Astrocyte (in vitro differentiated cells and primary cell): ENCODE measurements around the gene ARHGAP26. TPM values are rescaled to one million over a fixed set of nuclear protein-coding genes. Genes with fewer than 3 reads are reported as not detected.

Experiments
- DNase-seq: peaks from one replicate; pipeline ENCODE4 v3.0.0-alpha.2; 2010; ENCODE audit warnings: low read depth
- FAIRE-seq: peaks from 2 replicates; lab custom pipeline; 2011; peaks lifted over from hg19 to GRCh38; lab: Jason Lieb, UNC
- H2AFZ ChIP-seq: 2 replicates; pipeline ENCODE4 v1.6.0; 2012; ENCODE audit warnings: low read depth, low read length, inconsistent platforms
- H3K27ac ChIP-seq: 2 replicates; pipeline ENCODE4 v1.5.1; 2011; ENCODE audit warnings: low read depth, low read length, inconsistent platforms
- H3K27me3 ChIP-seq: 2 replicates; pipeline ENCODE4 v1.6.0; 2011; ENCODE audit warnings: low read length, inconsistent platforms; ENCODE audit not compliant: insufficient read depth
- H3K36me3 ChIP-seq: 2 replicates; pipeline ENCODE4 v1.5.1; 2011; ENCODE audit warnings: low read length, inconsistent platforms; ENCODE audit not compliant: insufficient read depth
- H3K4me1 ChIP-seq: 2 replicates; pipeline ENCODE4 v1.5.1; 2011; ENCODE audit warnings: low read length, inconsistent platforms; ENCODE audit not compliant: insufficient read depth
- H3K4me2 ChIP-seq: 2 replicates; pipeline ENCODE4 v1.6.0; 2012; ENCODE audit warnings: low read length, inconsistent platforms
- H3K4me3 ChIP-seq: 2 replicates; pipeline ENCODE4 v1.5.1; 2011; ENCODE audit warnings: low read depth, mild to moderate bottlenecking, low read length, inconsistent platforms; ENCODE audit not compliant: insufficient read depth
- H3K79me2 ChIP-seq: 2 replicates; pipeline ENCODE4 v1.6.0; 2012; ENCODE audit warnings: mild to moderate bottlenecking, low read length, inconsistent platforms; ENCODE audit not compliant: insufficient read depth
- H3K9ac ChIP-seq: 2 replicates; pipeline ENCODE4 v1.6.0; 2012; ENCODE audit warnings: mild to moderate bottlenecking, low read length, inconsistent platforms
- H3K9me3 ChIP-seq: 2 replicates; pipeline ENCODE4 v1.5.1; 2012; ENCODE audit warnings: low read depth, mild to moderate bottlenecking, low read length, inconsistent platforms; ENCODE audit not compliant: insufficient read depth
- H4K20me1 ChIP-seq: 2 replicates; pipeline ENCODE4 v1.6.0; 2012; ENCODE audit warnings: low read length, inconsistent platforms; ENCODE audit not compliant: insufficient read depth
- H3K27ac Mint-ChIP-seq: one replicate; pipeline ENCODE4 v1.8.0; 2021; ENCODE audit warnings: mild to moderate bottlenecking, mixed read lengths; ENCODE audit not compliant: unreplicated experiment
- H3K27me3 Mint-ChIP-seq: one replicate; pipeline ENCODE4 v1.8.0; 2021; ENCODE audit warnings: low read depth, mixed read lengths; ENCODE audit not compliant: unreplicated experiment
- H3K36me3 Mint-ChIP-seq: one replicate; pipeline ENCODE4 v1.8.0; 2021; ENCODE audit warnings: low read depth, mixed read lengths; ENCODE audit not compliant: unreplicated experiment
- H3K4me1 Mint-ChIP-seq: one replicate; pipeline ENCODE4 v1.8.0; 2021; ENCODE audit warnings: low read depth, mixed read lengths; ENCODE audit not compliant: unreplicated experiment
- H3K4me3 Mint-ChIP-seq: one replicate; pipeline ENCODE4 v1.8.0; 2021; ENCODE audit warnings: mild to moderate bottlenecking, moderate library complexity, mixed read lengths; ENCODE audit not compliant: unreplicated experiment
- H3K9me3 Mint-ChIP-seq: one replicate; pipeline ENCODE4 v1.8.0; 2021; ENCODE audit warnings: mild to moderate bottlenecking, mixed read lengths; ENCODE audit not compliant: unreplicated experiment
- EZH2 ChIP-seq: IDR thresholded peaks from 2 replicates; pipeline ENCODE4 v1.6.1; 2012; ENCODE audit warnings: mild to moderate bottlenecking, low read length, inconsistent platforms; ENCODE audit not compliant: insufficient read depth
- total RNA-seq: library from RNA; stranded (reverse); gene quantifications from 2 replicates; pipeline ENCODE4 v1.2.1, GENCODE V29; 2021
- TF ChIP-seq, protein P1 (sequence below): IDR thresholded peaks from 2 replicates; pipeline ENCODE4 v1.5.1; 2011; ENCODE audit warnings: low read depth, mild to moderate bottlenecking, inconsistent platforms, low read length, moderate library complexity; ENCODE audit not compliant: insufficient read depth

The ARHGAP26 gene
- total RNA-seq, 1 donor from 2014 or later, result 5.6 TPM

DNA sequence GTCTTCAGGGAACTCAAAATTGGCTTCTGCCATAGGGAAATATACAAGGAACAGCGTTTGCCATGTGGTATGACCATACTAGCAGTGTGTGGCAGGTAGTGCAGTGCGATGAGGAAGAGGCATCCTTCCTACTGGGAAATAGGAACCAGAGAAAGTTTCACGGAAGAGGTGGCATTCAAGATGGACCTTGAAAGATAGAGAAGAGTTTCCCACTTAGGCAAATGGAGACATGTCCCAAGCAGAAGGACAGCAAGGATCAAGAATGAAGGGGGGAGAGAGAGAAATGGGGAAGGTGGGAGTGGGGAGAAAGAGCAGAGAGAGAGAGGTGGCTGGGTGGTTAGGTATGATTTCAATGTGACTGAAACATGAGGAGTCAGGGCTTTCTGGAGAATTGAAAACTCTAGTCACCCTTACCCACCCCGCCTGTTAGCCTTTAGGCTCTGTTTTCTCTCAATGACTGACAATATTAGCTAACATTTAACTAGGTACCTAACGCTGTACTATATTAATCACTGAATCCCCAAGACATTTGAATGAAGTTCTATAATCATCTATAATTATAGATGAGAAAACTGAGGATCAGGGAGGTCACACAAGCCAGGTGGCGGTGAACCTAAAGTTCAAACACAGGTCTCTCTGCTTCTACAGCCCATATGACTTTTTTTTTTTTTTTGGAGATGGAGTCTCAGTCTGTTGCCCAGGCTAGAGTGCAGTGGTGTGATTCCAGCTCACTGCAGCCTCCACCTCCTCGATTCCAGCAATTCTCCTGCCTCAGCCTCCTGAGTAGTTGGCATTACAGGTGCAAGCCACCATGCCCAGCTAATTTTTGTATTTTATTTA lies 462.0 kb downstream of the ARHGAP26 start:
- TF ChIP-seq EZH2, result no peak
- no peak for DNase-seq
- H3K27ac Mint-ChIP-seq, result no peak overlapping the region
- Histone ChIP-seq H3K4me2 (no peak overlapping the region), H3K9ac (no peak overlapping the region), H3K36me3 (no peaks in the 10 kb centered on the region), H4K20me1 (no peaks in the 10 kb centered on the region), H3K9me3 (no peaks in the 10 kb centered on the region), H3K79me2 (no peaks in the 10 kb centered on the region), H3K4me3 (no peak overlapping the region), H3K4me1 (peaks cover 16% of the 10 kb centered on the region), H3K27me3 (no peaks in the 10 kb centered on the region), H3K27ac (no peak overlapping the region), H2AFZ (no peak overlapping the region)
- no peaks in the 10 kb centered on the region for H3K9me3 Mint-ChIP-seq
- H3K36me3 Mint-ChIP-seq, result no peaks in the 10 kb centered on the region
- H3K4me3 Mint-ChIP-seq, result no peak overlapping the region
- H3K4me1 Mint-ChIP-seq, result peaks cover 22% of the 10 kb centered on the region
- FAIRE-seq, result no peak
- H3K27me3 Mint-ChIP-seq, result no peaks in the 10 kb centered on the region

DNA sequence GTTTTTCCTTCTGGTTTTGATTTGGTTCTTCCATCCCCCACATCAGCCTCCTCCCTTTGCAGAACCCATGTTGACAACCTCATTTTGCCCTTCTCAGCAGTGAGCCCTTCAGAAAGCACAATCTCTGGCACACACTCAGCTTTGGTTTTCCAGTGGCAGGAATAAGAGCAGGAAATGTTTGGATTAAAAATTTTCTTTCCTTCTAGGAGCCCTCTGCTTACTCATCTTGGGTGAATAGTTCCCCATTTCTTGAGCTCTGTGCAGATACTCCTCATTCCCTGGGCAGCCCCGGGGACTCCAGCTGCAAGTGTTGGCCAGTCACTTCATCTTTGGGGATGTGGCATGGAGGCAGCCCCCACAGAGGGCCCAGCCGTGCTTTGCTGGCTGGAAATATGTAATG lies 462.9 kb downstream of the ARHGAP26 start:
- peak; percentile 37 for DNase-seq
- TF ChIP-seq, protein P1, sequence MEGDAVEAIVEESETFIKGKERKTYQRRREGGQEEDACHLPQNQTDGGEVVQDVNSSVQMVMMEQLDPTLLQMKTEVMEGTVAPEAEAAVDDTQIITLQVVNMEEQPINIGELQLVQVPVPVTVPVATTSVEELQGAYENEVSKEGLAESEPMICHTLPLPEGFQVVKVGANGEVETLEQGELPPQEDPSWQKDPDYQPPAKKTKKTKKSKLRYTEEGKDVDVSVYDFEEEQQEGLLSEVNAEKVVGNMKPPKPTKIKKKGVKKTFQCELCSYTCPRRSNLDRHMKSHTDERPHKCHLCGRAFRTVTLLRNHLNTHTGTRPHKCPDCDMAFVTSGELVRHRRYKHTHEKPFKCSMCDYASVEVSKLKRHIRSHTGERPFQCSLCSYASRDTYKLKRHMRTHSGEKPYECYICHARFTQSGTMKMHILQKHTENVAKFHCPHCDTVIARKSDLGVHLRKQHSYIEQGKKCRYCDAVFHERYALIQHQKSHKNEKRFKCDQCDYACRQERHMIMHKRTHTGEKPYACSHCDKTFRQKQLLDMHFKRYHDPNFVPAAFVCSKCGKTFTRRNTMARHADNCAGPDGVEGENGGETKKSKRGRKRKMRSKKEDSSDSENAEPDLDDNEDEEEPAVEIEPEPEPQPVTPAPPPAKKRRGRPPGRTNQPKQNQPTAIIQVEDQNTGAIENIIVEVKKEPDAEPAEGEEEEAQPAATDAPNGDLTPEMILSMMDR, result no peak
- no peak for TF ChIP-seq EZH2

DNA sequence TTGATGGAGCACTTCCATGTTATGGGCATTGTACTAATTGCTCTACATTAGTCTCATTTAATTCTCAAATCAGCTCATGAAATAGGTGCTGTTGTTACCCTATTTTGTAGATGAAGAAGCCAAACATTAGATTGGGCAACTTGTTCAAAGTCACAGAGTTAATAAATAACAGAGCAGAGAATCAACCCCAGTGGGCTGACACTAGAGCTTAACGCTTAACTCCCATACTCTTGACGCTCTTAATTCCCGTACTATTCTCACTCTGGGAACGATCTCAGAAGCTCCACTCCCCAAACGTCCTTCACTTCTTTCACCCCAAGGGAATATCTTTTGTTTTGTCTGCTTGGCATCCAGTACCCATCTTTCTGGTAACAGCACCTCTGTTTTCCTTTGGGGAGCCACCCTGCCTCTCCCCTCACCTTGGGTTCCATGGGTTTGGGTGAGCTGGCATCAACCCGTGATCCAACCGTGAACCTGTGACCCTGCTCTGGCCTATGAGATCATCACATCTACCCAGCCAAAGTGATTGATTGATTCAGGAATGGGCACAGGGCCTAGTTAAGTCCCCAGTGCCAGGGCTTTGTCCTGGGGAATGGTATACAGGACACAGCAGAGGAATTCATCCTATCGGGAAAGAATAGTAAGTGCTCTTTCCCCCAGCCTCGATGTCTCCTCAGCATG lies 464.1 kb downstream of the ARHGAP26 start:
- Histone ChIP-seq H3K4me1 (peaks cover 16% of the 10 kb centered on the region), H3K4me3 (no peak overlapping the region), H3K9ac (no peak overlapping the region), H3K4me2 (no peak overlapping the region), H3K36me3 (no peaks in the 10 kb centered on the region), H3K27me3 (no peaks in the 10 kb centered on the region), H3K27ac (no peak overlapping the region), H4K20me1 (no peaks in the 10 kb centered on the region), H3K79me2 (no peaks in the 10 kb centered on the region), H2AFZ (no peak overlapping the region), H3K9me3 (no peaks in the 10 kb centered on the region)
- H3K4me1 Mint-ChIP-seq, result peaks cover 22% of the 10 kb centered on the region
- no peaks in the 10 kb centered on the region for H3K27me3 Mint-ChIP-seq
- H3K9me3 Mint-ChIP-seq, result peaks cover 5% of the 10 kb centered on the region
- H3K27ac Mint-ChIP-seq, result no peak overlapping the region
- no peak for DNase-seq
- peak; percentile 5 for FAIRE-seq
- H3K4me3 Mint-ChIP-seq, result no peak overlapping the region
- TF ChIP-seq, protein P1, result no peak
- no peak for TF ChIP-seq EZH2
- H3K36me3 Mint-ChIP-seq, result no peaks in the 10 kb centered on the region

More for the DNA sequence above, 462.9 kb downstream of the ARHGAP26 start:
- Histone ChIP-seq H3K4me1 (peaks cover 16% of the 10 kb centered on the region), H3K79me2 (no peaks in the 10 kb centered on the region), H2AFZ (no peak overlapping the region), H3K9me3 (no peaks in the 10 kb centered on the region), H3K9ac (no peak overlapping the region), H3K27me3 (no peaks in the 10 kb centered on the region), H3K4me3 (no peak overlapping the region), H4K20me1 (no peaks in the 10 kb centered on the region), H3K4me2 (no peak overlapping the region), H3K27ac (no peak overlapping the region), H3K36me3 (no peaks in the 10 kb centered on the region)
- H3K27ac Mint-ChIP-seq, result no peak overlapping the region
- no peak for FAIRE-seq
- no peak overlapping the region for H3K4me3 Mint-ChIP-seq
- peaks cover 22% of the 10 kb centered on the region for H3K4me1 Mint-ChIP-seq
- H3K36me3 Mint-ChIP-seq, result no peaks in the 10 kb centered on the region
- no peaks in the 10 kb centered on the region for H3K27me3 Mint-ChIP-seq
- no peaks in the 10 kb centered on the region for H3K9me3 Mint-ChIP-seq
